Peyer's patch (tissue), 4 donors: ENCODE data around the gene BLMH.

Source experiments
- CTCF ChIP-seq, 6 experiments: fragments of 450-650 bp in 4 of 6; fragments of 200-600 bp in 2 of 6; sonication (generic) in 1 of 6; IDR thresholded peaks; one replicate each; pipeline ENCODE4 v1.5.1; 2017 to 2019; ENCODE audit warnings: antibody characterized with exemption in 6 of 6, mild to moderate bottlenecking in 3 of 6, moderate library complexity in 1 of 6
- POLR2A ChIP-seq, 2 donors: fragments of 450-650 bp; IDR thresholded peaks; one replicate each; pipeline ENCODE4 v1.5.1; 2017; ENCODE audit warnings: antibody characterized with exemption in 2 of 2, mild to moderate bottlenecking in 2 of 2, moderate library complexity in 2 of 2

GRCh38 chr17:30221346-30221745 lies 70.4 kb downstream of the BLMH start:
- TF ChIP-seq POLR2A (IDR thresholded peaks at IDR 0.05) (no peak), CTCF (IDR thresholded peaks at IDR 0.05) (no peak)
